Measurements from ENCODE around the gene MYO9B.

Gene MYO9B

GRCh38 chr19:17259118-17259780 is 183.7 kb downstream of the MYO9B start:
- H3K27ac ChIP-seq, result no peak overlapping the region
- TF ChIP-seq, protein P1, sequence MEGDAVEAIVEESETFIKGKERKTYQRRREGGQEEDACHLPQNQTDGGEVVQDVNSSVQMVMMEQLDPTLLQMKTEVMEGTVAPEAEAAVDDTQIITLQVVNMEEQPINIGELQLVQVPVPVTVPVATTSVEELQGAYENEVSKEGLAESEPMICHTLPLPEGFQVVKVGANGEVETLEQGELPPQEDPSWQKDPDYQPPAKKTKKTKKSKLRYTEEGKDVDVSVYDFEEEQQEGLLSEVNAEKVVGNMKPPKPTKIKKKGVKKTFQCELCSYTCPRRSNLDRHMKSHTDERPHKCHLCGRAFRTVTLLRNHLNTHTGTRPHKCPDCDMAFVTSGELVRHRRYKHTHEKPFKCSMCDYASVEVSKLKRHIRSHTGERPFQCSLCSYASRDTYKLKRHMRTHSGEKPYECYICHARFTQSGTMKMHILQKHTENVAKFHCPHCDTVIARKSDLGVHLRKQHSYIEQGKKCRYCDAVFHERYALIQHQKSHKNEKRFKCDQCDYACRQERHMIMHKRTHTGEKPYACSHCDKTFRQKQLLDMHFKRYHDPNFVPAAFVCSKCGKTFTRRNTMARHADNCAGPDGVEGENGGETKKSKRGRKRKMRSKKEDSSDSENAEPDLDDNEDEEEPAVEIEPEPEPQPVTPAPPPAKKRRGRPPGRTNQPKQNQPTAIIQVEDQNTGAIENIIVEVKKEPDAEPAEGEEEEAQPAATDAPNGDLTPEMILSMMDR (conservative IDR thresholded peaks at IDR 0.05), result no peak

DNA sequence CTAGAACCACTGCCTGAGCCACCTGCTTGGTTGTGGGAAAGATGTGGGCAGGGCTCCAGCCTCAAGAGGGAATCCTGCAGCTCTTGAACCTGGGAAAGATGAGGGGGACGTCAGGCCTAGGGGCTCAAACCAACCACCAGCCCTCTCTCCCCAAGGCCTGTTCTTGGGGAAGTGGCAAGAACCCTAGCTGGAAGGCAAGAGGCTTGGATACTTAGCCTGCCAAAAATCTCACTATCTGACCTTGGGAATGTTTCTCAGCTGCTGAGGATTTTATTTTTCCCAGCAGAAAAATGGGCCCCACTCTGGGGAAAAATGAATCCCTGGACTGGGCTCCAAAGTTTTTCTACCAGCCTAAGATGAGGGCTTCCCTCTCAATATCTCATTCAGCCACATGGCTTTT is 184.4 kb downstream of the MYO9B start:
- H3K27ac ChIP-seq, result no peak overlapping the region
- TF ChIP-seq, protein P1 (conservative IDR thresholded peaks at IDR 0.05), result no peak

- H3K27ac ChIP-seq, result peak overlapping the region; percentile 45; the same call in 1 of the 2 replicates
- TF ChIP-seq, protein P1 (conservative IDR thresholded peaks at IDR 0.05), result peak; percentile 98
Measured at GRCh38 chr19:17260842-17261325, 185.3 kb downstream of the MYO9B start.

DNA sequence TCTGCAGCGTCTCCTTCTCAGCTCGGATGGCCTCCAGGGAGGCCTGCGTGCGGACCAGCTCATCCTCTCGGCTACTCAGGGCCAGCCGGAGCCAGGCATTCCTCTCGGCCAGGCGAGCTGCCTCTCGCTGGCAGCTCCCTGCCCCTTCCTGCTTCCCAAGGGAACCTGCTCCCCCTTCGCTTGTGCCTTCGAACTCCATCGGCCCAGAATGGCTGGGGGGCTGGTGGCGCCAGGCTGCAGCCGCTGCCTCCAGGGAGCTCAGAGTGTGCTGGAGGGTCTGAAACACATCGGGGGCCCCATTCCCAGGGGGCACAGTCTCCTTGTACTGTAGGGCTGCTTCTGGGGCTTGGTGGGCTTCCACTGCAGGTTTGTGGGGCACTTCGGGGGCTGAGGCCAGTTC is 187.0 kb downstream of the MYO9B start:
- TF ChIP-seq, protein P1 (conservative IDR thresholded peaks at IDR 0.05), result no peak

More for the DNA sequence above, 187.0 kb downstream of the MYO9B start:
- H3K27ac ChIP-seq, result no peak overlapping the region

Data from VCaP (cell line).